ENCODE data around the gene CKLF.

DNA sequence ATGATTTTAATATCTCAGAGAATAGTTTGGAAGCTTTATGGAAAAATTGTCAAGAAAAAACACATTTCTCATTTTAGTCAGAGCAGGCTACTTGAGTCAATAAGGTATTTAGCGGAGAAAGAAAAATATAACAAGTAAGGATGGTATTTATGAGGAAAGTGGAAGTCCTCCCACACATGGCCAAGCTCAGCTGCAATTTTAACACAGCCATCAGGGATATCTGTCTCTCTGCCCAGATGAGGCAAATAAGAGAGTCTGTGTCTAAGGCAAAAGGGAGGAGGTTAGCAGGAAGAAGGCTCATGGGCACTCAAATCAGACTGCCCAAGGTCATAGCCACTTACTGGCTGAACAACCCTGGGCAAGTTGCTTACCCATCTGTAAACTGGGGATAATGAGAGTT lies 21.7 kb downstream of the CKLF start:
- TF ChIP-seq, protein P1, sequence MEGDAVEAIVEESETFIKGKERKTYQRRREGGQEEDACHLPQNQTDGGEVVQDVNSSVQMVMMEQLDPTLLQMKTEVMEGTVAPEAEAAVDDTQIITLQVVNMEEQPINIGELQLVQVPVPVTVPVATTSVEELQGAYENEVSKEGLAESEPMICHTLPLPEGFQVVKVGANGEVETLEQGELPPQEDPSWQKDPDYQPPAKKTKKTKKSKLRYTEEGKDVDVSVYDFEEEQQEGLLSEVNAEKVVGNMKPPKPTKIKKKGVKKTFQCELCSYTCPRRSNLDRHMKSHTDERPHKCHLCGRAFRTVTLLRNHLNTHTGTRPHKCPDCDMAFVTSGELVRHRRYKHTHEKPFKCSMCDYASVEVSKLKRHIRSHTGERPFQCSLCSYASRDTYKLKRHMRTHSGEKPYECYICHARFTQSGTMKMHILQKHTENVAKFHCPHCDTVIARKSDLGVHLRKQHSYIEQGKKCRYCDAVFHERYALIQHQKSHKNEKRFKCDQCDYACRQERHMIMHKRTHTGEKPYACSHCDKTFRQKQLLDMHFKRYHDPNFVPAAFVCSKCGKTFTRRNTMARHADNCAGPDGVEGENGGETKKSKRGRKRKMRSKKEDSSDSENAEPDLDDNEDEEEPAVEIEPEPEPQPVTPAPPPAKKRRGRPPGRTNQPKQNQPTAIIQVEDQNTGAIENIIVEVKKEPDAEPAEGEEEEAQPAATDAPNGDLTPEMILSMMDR (IDR thresholded peaks at IDR 0.05) = no peak
- TF ChIP-seq, protein P2, sequence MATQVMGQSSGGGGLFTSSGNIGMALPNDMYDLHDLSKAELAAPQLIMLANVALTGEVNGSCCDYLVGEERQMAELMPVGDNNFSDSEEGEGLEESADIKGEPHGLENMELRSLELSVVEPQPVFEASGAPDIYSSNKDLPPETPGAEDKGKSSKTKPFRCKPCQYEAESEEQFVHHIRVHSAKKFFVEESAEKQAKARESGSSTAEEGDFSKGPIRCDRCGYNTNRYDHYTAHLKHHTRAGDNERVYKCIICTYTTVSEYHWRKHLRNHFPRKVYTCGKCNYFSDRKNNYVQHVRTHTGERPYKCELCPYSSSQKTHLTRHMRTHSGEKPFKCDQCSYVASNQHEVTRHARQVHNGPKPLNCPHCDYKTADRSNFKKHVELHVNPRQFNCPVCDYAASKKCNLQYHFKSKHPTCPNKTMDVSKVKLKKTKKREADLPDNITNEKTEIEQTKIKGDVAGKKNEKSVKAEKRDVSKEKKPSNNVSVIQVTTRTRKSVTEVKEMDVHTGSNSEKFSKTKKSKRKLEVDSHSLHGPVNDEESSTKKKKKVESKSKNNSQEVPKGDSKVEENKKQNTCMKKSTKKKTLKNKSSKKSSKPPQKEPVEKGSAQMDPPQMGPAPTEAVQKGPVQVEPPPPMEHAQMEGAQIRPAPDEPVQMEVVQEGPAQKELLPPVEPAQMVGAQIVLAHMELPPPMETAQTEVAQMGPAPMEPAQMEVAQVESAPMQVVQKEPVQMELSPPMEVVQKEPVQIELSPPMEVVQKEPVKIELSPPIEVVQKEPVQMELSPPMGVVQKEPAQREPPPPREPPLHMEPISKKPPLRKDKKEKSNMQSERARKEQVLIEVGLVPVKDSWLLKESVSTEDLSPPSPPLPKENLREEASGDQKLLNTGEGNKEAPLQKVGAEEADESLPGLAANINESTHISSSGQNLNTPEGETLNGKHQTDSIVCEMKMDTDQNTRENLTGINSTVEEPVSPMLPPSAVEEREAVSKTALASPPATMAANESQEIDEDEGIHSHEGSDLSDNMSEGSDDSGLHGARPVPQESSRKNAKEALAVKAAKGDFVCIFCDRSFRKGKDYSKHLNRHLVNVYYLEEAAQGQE (IDR thresholded peaks at IDR 0.05; ENCODE audit: low read depth, low read length) = no peak
- TF ChIP-seq MXI1 (IDR thresholded peaks at IDR 0.05; ENCODE audit: low read depth, low read length) (no peak), GATA2 (CRISPR knock-in tag; IDR thresholded peaks at IDR 0.05) (no peak), RXRA (IDR thresholded peaks at IDR 0.05; ENCODE audit: borderline replicate concordance, low read depth) (no peak), NRF1 (IDR thresholded peaks at IDR 0.05; ENCODE audit: low read depth, low read length) (no peak), POLR2AphosphoS5 (IDR thresholded peaks at IDR 0.05; ENCODE audit: low read depth, low read length) (no peak), GABPA (IDR thresholded peaks at IDR 0.05; ENCODE audit: low read depth) (no peak), ELF1 (IDR thresholded peaks at IDR 0.05) (no peak), RAD21 (IDR thresholded peaks at IDR 0.05; ENCODE audit: low read length) (no peak), YY1 (IDR thresholded peaks at IDR 0.05; ENCODE audit: low read depth) (no peak), EZH2phosphoT487 (IDR thresholded peaks at IDR 0.05; ENCODE audit: borderline replicate concordance, low read depth) (no peak)
- TF ChIP-seq, protein P3, sequence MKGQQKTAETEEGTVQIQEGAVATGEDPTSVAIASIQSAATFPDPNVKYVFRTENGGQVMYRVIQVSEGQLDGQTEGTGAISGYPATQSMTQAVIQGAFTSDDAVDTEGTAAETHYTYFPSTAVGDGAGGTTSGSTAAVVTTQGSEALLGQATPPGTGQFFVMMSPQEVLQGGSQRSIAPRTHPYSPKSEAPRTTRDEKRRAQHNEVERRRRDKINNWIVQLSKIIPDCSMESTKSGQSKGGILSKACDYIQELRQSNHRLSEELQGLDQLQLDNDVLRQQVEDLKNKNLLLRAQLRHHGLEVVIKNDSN (IDR thresholded peaks at IDR 0.05; ENCODE audit: borderline replicate concordance, low read depth) = no peak

Data from SK-N-SH (cell line).